Measurements from ENCODE around the gene TMEM235. TPM values are rescaled to one million over a fixed set of nuclear protein-coding genes. Genes with fewer than 3 reads are reported as not detected.
A peak's percentile ranks its signal among the peaks of the same experiment; 100 is the strongest.

Gene TMEM235
- total RNA-seq, 2 donors from 2014 or later = 0.33 TPM; not detected in 1

DNA sequence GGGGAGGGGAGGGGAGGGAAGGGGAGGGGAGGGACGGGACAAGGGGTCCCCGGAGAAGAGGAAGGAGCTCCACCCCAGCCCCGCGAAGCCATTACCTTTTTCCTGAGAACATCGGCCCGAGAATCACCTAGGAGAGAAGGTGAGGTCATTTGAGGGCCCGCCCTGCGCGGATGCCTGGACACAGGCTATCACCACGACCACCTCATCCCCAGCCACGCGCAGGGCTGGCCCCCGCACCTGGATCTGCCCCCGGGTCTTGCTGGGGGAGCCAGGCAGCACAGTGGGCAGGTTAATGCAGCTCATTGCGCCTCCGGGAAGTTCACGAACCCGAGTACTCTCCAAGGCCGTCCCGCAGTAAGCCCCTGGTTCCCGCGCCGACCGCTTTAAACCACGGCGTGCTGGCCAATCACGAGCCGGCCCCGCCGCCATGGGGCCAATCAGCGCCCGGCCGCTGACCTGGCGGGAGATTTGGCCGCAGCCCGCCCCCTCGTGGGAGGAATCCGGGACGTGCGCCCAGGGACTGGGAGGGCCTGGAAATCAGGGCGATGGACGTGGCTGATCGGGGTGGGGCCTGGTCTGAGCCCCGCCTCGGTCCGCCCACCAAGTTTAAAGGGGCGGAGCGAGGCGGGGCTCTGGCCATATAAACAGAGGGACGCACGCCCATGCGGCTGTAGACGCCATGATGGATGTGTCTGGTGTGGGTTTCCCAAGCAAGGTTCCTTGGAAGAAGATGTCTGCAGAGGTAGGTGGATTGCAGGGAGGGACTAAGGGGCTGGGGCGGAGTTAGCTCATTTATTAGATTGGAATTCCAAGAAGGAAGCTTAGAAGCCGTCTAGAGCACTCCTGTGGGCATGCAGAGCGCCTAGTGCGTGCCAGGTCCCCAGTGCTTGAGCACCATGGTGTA is 44.5 kb upstream of the TMEM235 start, which contains the start of the genes AFMID and TK1:
Gene AFMID (plus strand): TSS at position 671 of the 904 bp plus-strand sequence. CDS start 9 bp downstream, at position 680.
Gene TK1 (minus strand): TSS at position 361 of the 904 bp plus-strand sequence. CDS start 58 bp downstream, at position 303.
- no peaks in the 10 kb centered on the region for H3K27me3 Mint-ChIP-seq (ENCODE audit: insufficient read depth)
- peak within 1 kb of the TSS; percentile 96 for H3K27ac Mint-ChIP-seq
- H3K4me1 Mint-ChIP-seq = peaks cover 22% of the 10 kb centered on the region
- H3K27ac ChIP-seq (ENCODE audit: low read depth, low read length) = peak within 1 kb of the TSS; percentile 77
- TF ChIP-seq, protein P1, sequence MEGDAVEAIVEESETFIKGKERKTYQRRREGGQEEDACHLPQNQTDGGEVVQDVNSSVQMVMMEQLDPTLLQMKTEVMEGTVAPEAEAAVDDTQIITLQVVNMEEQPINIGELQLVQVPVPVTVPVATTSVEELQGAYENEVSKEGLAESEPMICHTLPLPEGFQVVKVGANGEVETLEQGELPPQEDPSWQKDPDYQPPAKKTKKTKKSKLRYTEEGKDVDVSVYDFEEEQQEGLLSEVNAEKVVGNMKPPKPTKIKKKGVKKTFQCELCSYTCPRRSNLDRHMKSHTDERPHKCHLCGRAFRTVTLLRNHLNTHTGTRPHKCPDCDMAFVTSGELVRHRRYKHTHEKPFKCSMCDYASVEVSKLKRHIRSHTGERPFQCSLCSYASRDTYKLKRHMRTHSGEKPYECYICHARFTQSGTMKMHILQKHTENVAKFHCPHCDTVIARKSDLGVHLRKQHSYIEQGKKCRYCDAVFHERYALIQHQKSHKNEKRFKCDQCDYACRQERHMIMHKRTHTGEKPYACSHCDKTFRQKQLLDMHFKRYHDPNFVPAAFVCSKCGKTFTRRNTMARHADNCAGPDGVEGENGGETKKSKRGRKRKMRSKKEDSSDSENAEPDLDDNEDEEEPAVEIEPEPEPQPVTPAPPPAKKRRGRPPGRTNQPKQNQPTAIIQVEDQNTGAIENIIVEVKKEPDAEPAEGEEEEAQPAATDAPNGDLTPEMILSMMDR (conservative IDR thresholded peaks at IDR 0.05) = peak; percentile 96
- no peaks in the 10 kb centered on the region for H3K9me3 ChIP-seq (ENCODE audit: control insufficient read depth, low read length)
- H3K4me3 ChIP-seq (ENCODE audit: low read length) = peak within 1 kb of the TSS; percentile 90
- peak; percentile 100 for DNase-seq
- H3K36me3 Mint-ChIP-seq (ENCODE audit: low read depth) = peaks cover 32% of the 10 kb centered on the region
- WGBS, 2 experiments (ENCODE audit: insufficient coverage in 1 of 2, insufficient read length in 1 of 2) = 3 to 7% methylated on average over 26 to 55 of the region's 57 CpGs
- peak within 1 kb of the TSS; percentile 87 for H3K9ac ChIP-seq (ENCODE audit: extremely low read depth, low read length, poor library complexity, severe bottlenecking)
- H3K4me1 ChIP-seq (ENCODE audit: control insufficient read depth, insufficient read depth, low read length) = peaks cover 3% of the 10 kb centered on the region
- no peaks in the 10 kb centered on the region for H3K27me3 ChIP-seq (ENCODE audit: control insufficient read depth, insufficient read depth, low read length, poor library complexity, severe bottlenecking)
- H3K4me3 Mint-ChIP-seq = peak within 1 kb of the TSS; percentile 78
- no peaks in the 10 kb centered on the region for H3K9me3 Mint-ChIP-seq
- H3K36me3 ChIP-seq (ENCODE audit: control insufficient read depth, insufficient read depth, low read length) = peaks cover 37% of the 10 kb centered on the region

DNA sequence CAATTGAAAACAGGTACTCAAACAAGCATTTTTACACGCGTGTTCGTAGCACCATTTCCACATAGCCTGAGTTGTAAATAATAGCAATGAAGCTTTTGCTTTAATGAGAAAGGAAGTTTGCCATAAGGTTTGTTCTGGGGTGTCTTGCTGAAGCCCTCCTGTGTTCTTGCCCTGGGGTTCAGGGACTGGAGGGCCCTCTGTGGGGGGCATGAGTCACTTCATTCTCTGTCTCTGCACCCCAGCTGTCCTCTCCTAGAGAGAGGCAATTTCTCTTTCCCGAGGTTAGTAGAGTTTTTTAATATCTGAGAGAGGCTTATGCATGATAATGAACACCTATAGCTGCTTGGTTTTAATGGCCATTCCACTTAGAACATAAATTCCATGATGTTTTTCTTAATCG is 34.7 kb upstream of the TMEM235 start:
- peaks cover 19% of the 10 kb centered on the region for H3K4me1 Mint-ChIP-seq
- H3K27ac Mint-ChIP-seq = peak overlapping the region; percentile 75
- no peak overlapping the region for H3K4me3 Mint-ChIP-seq
- peaks cover 48% of the 10 kb centered on the region for H3K36me3 ChIP-seq (ENCODE audit: control insufficient read depth, insufficient read depth, low read length)
- TF ChIP-seq, protein P1 (conservative IDR thresholded peaks at IDR 0.05) = no peak
- 92 to 97% methylated on average over 3 to 5 of the region's 5 CpGs for WGBS, 2 experiments (ENCODE audit: insufficient coverage in 1 of 2, insufficient read length in 1 of 2)
- DNase-seq = no peak
- H3K9ac ChIP-seq (ENCODE audit: extremely low read depth, low read length, poor library complexity, severe bottlenecking) = no peak overlapping the region
- H3K9me3 Mint-ChIP-seq = no peaks in the 10 kb centered on the region
- no peaks in the 10 kb centered on the region for H3K9me3 ChIP-seq (ENCODE audit: control insufficient read depth, low read length)
- H3K27me3 ChIP-seq (ENCODE audit: control insufficient read depth, insufficient read depth, low read length, poor library complexity, severe bottlenecking) = no peaks in the 10 kb centered on the region
- H3K36me3 Mint-ChIP-seq (ENCODE audit: low read depth) = peaks cover 49% of the 10 kb centered on the region
- H3K4me1 ChIP-seq (ENCODE audit: control insufficient read depth, insufficient read depth, low read length) = no peaks in the 10 kb centered on the region
- no peaks in the 10 kb centered on the region for H3K27me3 Mint-ChIP-seq (ENCODE audit: insufficient read depth)
- H3K4me3 ChIP-seq (ENCODE audit: low read length) = no peak overlapping the region
- no peak overlapping the region for H3K27ac ChIP-seq (ENCODE audit: low read depth, low read length)

DNA sequence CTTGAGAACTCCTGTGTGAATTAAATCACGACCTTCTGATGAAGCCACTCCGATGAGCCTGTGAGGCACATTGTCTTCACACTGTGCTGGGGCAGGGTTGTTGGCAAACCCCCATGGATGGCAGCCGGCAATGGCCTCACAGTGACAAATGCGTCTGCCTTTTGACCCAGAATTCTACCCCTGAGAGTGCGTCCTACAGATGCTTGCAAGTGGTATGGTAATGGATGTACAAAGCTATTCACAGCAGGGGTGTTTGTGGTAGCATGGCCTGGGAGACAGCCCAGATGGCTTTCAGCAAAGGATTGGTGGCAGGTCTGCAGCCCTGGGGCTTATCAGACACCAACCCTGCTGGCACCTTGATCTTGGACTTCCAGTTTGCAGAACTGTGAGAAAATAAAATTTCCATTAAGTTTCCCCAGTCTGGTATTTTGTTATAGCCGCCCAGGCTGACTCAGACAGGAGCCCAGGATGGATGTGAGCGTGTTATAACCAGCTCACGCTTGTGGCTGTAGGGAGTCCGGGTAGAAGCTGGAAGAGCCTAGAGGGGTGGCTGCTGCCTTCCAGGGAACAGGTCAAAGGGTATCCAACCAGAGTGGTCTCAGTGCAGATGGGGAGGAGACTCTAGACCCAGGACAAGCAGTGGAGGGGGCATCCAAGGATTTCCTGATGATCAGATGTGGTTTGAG is 34.1 kb upstream of the TMEM235 start:
- peaks cover 47% of the 10 kb centered on the region for H3K36me3 Mint-ChIP-seq (ENCODE audit: low read depth)

More for the DNA sequence above, 34.1 kb upstream of the TMEM235 start:
- H3K27ac Mint-ChIP-seq = peak overlapping the region; percentile 75
- H3K9me3 Mint-ChIP-seq = no peaks in the 10 kb centered on the region
- Histone ChIP-seq H3K4me1 (ENCODE audit: control insufficient read depth, insufficient read depth, low read length) (no peaks in the 10 kb centered on the region), H3K9ac (ENCODE audit: extremely low read depth, low read length, poor library complexity, severe bottlenecking) (no peak overlapping the region), H3K36me3 (ENCODE audit: control insufficient read depth, insufficient read depth, low read length) (peaks cover 48% of the 10 kb centered on the region), H3K4me3 (ENCODE audit: low read length) (no peak overlapping the region), H3K9me3 (ENCODE audit: control insufficient read depth, low read length) (no peaks in the 10 kb centered on the region), H3K27me3 (ENCODE audit: control insufficient read depth, insufficient read depth, low read length, poor library complexity, severe bottlenecking) (no peaks in the 10 kb centered on the region), H3K27ac (ENCODE audit: low read depth, low read length) (no peak overlapping the region)
- peak; percentile 77 for DNase-seq
- WGBS, 2 experiments (ENCODE audit: insufficient coverage in 1 of 2, insufficient read length in 1 of 2) = 81 to 82% methylated on average over 9 of the region's 9 CpGs
- TF ChIP-seq, protein P1 (conservative IDR thresholded peaks at IDR 0.05) = no peak
- no peaks in the 10 kb centered on the region for H3K27me3 Mint-ChIP-seq (ENCODE audit: insufficient read depth)
- peaks cover 19% of the 10 kb centered on the region for H3K4me1 Mint-ChIP-seq
- H3K4me3 Mint-ChIP-seq = no peak overlapping the region

Data from endodermal cell (in vitro differentiated cells).